ENCODE results near the gene ANKRD44.
"Not testable (repeated sequence)": the region's sequence is repeated elsewhere in the genome, so short reads cannot be mapped to it uniquely, and the experiment has no call there.

The ANKRD44 gene

DNA sequence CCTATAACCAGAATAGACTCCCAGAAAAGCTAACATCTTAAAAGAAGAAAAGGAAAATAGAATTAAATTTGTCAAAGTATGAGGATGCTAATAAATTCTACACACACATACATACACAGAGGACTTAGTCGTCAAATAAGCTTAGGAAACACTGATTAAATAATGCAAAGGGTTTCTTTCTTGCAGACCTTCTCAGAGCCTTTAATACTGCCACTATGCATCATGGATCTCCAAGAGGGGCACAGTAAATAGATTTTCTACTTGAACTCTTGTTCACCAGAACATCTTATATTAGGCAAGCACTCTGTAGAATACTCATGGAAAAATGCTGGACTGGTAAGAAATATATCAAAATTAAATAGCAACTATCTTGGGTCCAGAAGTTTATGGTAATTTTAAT is 69.4 kb downstream of the ANKRD44 start:
- in situ Hi-C loops (cut with MboI; ENCODE audit: low sequenced_read_pairs) = no loop called here

DNA sequence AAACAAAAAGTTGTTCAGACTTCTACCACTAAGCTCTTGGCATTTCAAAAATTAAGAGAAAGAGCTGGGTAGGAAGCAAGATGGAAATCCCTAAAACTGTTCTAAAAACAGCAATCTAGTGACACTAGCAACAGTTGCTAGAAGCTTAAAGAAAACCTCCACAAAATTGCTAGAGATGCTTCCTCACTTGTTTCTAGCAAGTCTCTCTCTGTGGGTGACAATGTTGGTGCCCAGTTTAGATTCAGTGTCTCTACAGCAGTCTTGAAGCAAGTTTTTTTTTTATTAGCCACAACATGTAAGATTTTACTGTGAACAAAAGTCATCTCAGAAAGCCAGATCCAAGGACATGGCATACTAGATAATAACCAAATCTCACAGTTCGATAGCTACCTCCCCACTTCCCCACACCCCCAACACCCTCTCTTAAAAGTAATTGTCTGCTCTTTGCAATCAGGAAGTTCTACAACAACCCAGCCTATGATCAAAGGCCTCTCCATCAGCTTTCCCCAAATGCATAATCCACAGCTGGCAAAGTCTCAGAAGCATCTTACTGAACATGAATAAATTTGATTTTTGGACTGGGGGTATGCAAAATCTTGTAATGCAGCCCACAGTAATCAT is 70.0 kb downstream of the ANKRD44 start:
- in situ Hi-C loops (cut with MboI; ENCODE audit: low sequenced_read_pairs) = no loop called here

GRCh38 chr2:197240018-197240417 is 70.6 kb downstream of the ANKRD44 start:
- in situ Hi-C loops (cut with MboI; ENCODE audit: low sequenced_read_pairs) = not testable (repeated sequence)

- in situ Hi-C loops (cut with MboI; ENCODE audit: low sequenced_read_pairs) = no loop called here
Observed at GRCh38 chr2:197239434-197239833, 71.1 kb downstream of the ANKRD44 start.

GRCh38 chr2:197238043-197238365 is 72.6 kb downstream of the ANKRD44 start:
- in situ Hi-C loops (cut with MboI; ENCODE audit: low sequenced_read_pairs) = no loop called here

GRCh38 chr2:197237291-197238042 is 73.1 kb downstream of the ANKRD44 start:
- in situ Hi-C loops (cut with MboI; ENCODE audit: low sequenced_read_pairs) = no loop called here

GRCh38 chr2:197236816-197237215 is 73.8 kb downstream of the ANKRD44 start:
- in situ Hi-C loops (cut with MboI; ENCODE audit: low sequenced_read_pairs) = no loop called here

DNA sequence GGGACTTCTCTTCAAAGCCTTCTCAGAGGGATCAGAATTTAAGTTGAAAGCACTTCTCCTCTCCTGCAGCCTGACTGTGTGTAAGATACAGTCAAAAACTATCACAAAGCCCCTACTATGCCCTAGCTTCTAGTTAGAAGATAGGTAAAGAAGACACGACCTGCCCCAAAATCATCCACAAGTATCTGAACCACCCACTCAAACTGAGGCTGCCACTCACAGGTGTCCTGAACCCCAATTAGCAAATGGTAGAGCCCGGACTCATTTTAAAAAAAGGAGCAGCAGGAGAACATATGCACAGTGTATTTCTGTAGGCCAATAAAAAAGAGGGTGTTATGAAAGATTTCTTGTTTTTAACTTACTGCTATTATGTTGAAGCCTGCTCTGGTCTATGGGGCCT is 74.4 kb downstream of the ANKRD44 start:
- in situ Hi-C loops (cut with MboI; ENCODE audit: low sequenced_read_pairs) = no loop called here

GRCh38 chr2:197235711-197236110 is 74.9 kb downstream of the ANKRD44 start:
- in situ Hi-C loops (cut with MboI; ENCODE audit: low sequenced_read_pairs) = no loop called here

DNA sequence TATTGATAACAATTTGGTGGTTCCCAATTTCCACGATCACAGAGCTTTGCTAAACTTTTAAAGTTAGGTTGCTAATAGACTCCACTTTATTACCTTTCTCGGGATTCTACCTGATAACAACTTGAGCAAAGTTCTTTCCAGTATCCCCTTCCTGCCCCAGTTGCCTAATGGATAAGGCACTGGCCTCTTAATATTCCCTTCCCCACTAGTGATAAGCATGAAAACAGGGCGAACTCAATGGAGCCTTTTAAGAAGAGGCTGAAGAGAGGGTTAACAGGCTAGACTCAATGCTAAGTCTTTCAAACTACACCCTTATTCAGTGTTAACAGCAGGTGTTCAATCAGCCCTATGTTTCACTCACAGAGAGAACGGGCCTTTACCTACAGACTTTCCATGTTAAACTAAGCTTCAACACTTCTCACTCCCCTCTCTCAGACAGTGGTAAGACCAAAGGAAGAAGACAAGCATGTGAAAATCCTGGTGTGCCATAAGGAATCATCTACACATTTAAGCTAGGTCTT is 75.8 kb downstream of the ANKRD44 start:
- in situ Hi-C loops (cut with MboI; ENCODE audit: low sequenced_read_pairs) = no loop called here

DNA sequence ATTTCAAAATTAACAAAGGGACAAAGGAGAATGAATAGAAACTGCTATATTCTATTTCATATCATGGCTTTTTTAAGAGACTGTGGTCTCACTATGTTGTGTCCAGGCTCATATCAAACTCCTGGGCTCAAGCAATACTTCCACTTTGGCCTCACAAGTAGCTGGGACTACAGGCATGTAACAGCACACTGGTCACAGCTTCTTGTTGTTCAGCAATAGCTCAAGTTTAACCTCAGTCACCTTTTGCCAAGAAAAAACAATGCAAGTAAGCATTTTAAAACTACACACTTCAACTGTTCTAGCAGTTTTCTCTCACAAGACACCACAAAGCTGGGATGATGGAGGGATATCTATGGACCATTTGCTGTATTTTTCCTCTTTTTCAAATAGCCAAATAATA is 77.1 kb downstream of the ANKRD44 start:
- in situ Hi-C loops (cut with MboI; ENCODE audit: low sequenced_read_pairs) = no loop called here

DNA sequence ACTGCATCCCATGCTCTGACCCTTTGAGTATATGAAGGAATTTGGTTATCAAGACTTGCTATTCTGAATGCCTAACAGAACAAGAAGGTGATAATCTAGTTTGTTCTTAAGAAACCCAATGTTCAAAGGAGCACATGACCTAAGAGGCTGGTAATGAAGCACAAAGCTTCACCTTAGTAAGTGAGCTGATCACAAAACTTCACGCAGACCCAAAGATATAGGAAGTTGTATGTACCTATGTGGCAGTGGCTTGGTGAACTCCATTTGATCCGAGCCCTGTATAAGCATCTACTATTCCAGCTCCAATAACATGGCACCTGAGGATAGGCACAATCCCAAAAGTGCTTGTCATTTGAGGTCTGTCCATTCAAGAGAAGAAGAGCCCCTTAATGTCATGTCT is 78.6 kb downstream of the ANKRD44 start:
- in situ Hi-C loops (cut with MboI; ENCODE audit: low sequenced_read_pairs) = no loop called here

GRCh38 chr2:197229509-197230443 is 80.8 kb downstream of the ANKRD44 start:
- in situ Hi-C loops (cut with MboI; ENCODE audit: low sequenced_read_pairs) = no loop called here

DNA sequence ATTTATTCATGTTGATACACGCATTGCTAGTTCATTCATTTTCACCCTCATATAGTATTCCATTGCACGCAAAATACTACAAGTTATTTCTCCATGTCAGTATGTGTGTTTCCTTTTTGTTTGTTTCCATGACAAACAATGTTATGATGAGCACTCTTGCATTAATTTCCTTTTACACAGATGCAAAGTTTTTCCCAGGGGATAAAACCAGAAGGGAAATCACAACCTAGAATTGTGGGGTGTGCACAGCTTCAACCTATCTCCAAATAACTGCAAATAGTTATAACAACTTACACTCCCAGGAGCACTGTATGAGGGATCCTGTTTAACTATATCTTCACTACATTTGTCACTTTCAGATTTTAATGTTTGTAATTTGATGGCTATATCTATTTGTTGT is 87.1 kb downstream of the ANKRD44 start:
- in situ Hi-C loops (cut with MboI; ENCODE audit: low sequenced_read_pairs) = no loop called here

DNA sequence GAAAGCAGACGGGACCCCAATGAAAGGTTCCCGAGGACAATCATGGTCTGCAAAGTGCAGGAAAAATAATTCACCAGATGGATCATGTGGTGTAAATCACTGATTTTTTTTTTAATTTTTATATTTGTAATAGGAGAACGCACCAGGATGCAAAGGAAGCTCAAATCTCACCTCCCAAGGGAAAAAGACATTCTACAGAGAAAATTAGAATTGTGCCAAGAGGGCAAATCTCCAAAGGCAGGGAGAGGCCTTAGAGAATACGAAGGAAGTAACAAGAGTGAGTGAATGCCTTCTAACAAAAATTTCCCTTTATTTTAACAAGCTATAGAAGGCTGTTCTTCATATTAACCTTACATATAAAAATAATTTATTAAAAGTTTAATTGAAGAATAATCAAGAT is 90.9 kb downstream of the ANKRD44 start:
- in situ Hi-C loops (cut with MboI; ENCODE audit: low sequenced_read_pairs) = no loop called here

DNA sequence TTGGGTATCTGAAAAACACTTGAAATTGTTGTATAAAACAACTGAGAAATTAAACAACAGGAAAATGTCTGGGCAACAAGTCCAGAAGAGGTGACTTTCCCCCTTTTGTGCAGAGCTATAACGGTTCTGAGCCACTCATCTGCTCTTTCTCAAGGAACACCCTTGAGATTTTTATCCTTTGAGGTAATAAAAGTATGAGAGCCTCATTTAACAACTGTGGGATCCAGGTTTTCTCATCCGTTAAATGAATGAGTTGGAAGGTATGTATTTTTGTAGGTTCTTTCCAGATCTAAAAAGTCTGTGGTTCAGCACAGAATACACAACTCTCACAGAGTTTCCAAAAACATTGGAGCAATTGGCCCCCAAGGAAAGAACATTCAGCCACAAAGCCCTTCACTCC is 93.0 kb downstream of the ANKRD44 start:
- in situ Hi-C loops (cut with MboI; ENCODE audit: low sequenced_read_pairs) = no loop called here

GRCh38 chr2:197216361-197216979 is 94.1 kb downstream of the ANKRD44 start:
- in situ Hi-C loops (cut with MboI; ENCODE audit: low sequenced_read_pairs) = no loop called here

- in situ Hi-C loops (cut with MboI; ENCODE audit: low sequenced_read_pairs) = no loop called here
Observed at GRCh38 chr2:197215748-197216360, 94.7 kb downstream of the ANKRD44 start.

- in situ Hi-C loops (cut with MboI; ENCODE audit: low sequenced_read_pairs) = no loop called here
Observed at GRCh38 chr2:197212344-197213262, 98.0 kb downstream of the ANKRD44 start.
